Neuronal stem cell (in vitro differentiated cells): ENCODE measurements around the gene HDDC3.

Experiments
- DNase-seq: peaks from one replicate; pipeline ENCODE4 v3.0.0-alpha.2; 2013; ENCODE audit warnings: low spot score
- H2AFZ ChIP-seq: one replicate; pipeline ENCODE4 v1.6.1; 2013; ENCODE audit warnings: mild to moderate bottlenecking, low read length, inconsistent platforms
- H2AK5ac ChIP-seq: 2 replicates; pipeline ENCODE4 v1.6.1; 2013; ENCODE audit warnings: low read depth, mild to moderate bottlenecking, inconsistent platforms, low read length, moderate library complexity, mixed read lengths
- H2BK120ac ChIP-seq: 2 replicates; pipeline ENCODE4 v1.6.1; 2013; ENCODE audit warnings: low read depth, mild to moderate bottlenecking, inconsistent platforms, low read length, moderate library complexity, mixed read lengths
- H2BK12ac ChIP-seq: one replicate; pipeline ENCODE4 v1.6.1; 2013; ENCODE audit warnings: low read length, inconsistent platforms
- H2BK15ac ChIP-seq: 2 replicates; pipeline ENCODE4 v1.6.1; 2013; ENCODE audit warnings: mild to moderate bottlenecking, low read length, inconsistent platforms, mixed read lengths
- H2BK5ac ChIP-seq: one replicate; pipeline ENCODE4 v1.6.1; 2013; ENCODE audit warnings: inconsistent platforms, mild to moderate bottlenecking, low read length, moderate library complexity
- H3K14ac ChIP-seq: one replicate; pipeline ENCODE4 v1.6.1; 2013; ENCODE audit warnings: low read length, inconsistent platforms
- H3K18ac ChIP-seq: 2 replicates; pipeline ENCODE4 v1.6.1; 2013; ENCODE audit warnings: low read length, inconsistent platforms
- H3K23ac ChIP-seq: 2 replicates; pipeline ENCODE4 v1.6.1; 2013; ENCODE audit warnings: low read depth, mild to moderate bottlenecking, mixed read lengths, low read length, inconsistent platforms; ENCODE audit not compliant: poor library complexity
- H3K27ac ChIP-seq: replicated peaks from 3 replicates; pipeline ENCODE4 v1.5.1; 2013; ENCODE audit warnings: low read length, inconsistent platforms
- H3K27me3 ChIP-seq, 3 experiments: 2 replicates each; pipeline ENCODE4 v1.6.1; 2013; ENCODE audit warnings: low read length in 3 of 3, mild to moderate bottlenecking in 2 of 3, inconsistent platforms in 1 of 3, low read depth in 1 of 3, mixed read lengths in 1 of 3, moderate library complexity in 1 of 3; ENCODE audit not compliant: control insufficient read depth in 3 of 3, insufficient read depth in 3 of 3
- H3K36me3 ChIP-seq, 2 donors: replicated peaks in 1 of 2; 2 replicates each; pipeline ENCODE4 v1.6.1; 2013; ENCODE audit warnings: low read length in 2 of 2; ENCODE audit not compliant: control insufficient read depth in 2 of 2, insufficient read depth in 2 of 2
- H3K4ac ChIP-seq: 2 replicates; pipeline ENCODE4 v1.6.1; 2013; ENCODE audit warnings: inconsistent platforms, mild to moderate bottlenecking, low read length, moderate library complexity
- H3K4me1 ChIP-seq, 2 donors: 1 replicate in 1 of 2; 2 replicates in 1 of 2; pipeline ENCODE4 v1.6.1; 2013; ENCODE audit warnings: low read length in 2 of 2, low read depth in 1 of 2; ENCODE audit not compliant: control insufficient read depth in 2 of 2, insufficient read depth in 1 of 2
- H3K4me2 ChIP-seq: one replicate; pipeline ENCODE4 v1.6.1; 2013; ENCODE audit warnings: mild to moderate bottlenecking, low read length, inconsistent platforms; ENCODE audit not compliant: insufficient read depth, poor library complexity, severe bottlenecking
- H3K4me3 ChIP-seq, 2 donors: 2 replicates each; pipeline ENCODE4 v1.5.1; 2013; ENCODE audit warnings: low read length in 2 of 2, mild to moderate bottlenecking in 2 of 2, inconsistent platforms in 1 of 2, moderate library complexity in 1 of 2
- H3K79me1 ChIP-seq: one replicate; pipeline ENCODE4 v1.6.1; 2013; ENCODE audit warnings: low read depth, mild to moderate bottlenecking, inconsistent platforms, low read length, moderate library complexity
- H3K9ac ChIP-seq: one replicate; pipeline ENCODE4 v1.6.1; 2013; ENCODE audit warnings: mild to moderate bottlenecking, low read depth, low read length, inconsistent platforms; ENCODE audit not compliant: poor library complexity
- H3K9me3 ChIP-seq, 2 donors: replicated peaks in 1 of 2; 2 replicates each; pipeline versions ENCODE3 to v1.6.1; 2013; ENCODE audit warnings: low read length in 2 of 2, mild to moderate bottlenecking in 2 of 2, inconsistent platforms in 1 of 2, low read depth in 1 of 2, mixed read lengths in 1 of 2, moderate library complexity in 1 of 2; ENCODE audit not compliant: control insufficient read depth in 2 of 2, insufficient read depth in 1 of 2
- H4K8ac ChIP-seq: one replicate; pipeline ENCODE4 v1.6.1; 2013; ENCODE audit warnings: low read depth, mild to moderate bottlenecking, inconsistent platforms, low read length, moderate library complexity
- H4K91ac ChIP-seq: one replicate; pipeline ENCODE4 v1.6.1; 2013; ENCODE audit warnings: low read length, low read depth, mild to moderate bottlenecking, inconsistent platforms; ENCODE audit not compliant: poor library complexity
- WGBS, 2 donors: extraction: QIAGEN DNeasy Blood & Tissue Kit; methylation state at CpG; one replicate each; pipeline ENCODE4 v1.1.7; 2013; ENCODE audit warnings: missing lambda C conversion rate in 2 of 2, mixed read lengths in 1 of 2; ENCODE audit not compliant: insufficient read length in 2 of 2, insufficient replicate concordance in 1 of 2; ENCODE audit errors: extremely low coverage in 2 of 2; 5-methylcytosine and 5-hydroxymethylcytosine counted together

Gene HDDC3

DNA sequence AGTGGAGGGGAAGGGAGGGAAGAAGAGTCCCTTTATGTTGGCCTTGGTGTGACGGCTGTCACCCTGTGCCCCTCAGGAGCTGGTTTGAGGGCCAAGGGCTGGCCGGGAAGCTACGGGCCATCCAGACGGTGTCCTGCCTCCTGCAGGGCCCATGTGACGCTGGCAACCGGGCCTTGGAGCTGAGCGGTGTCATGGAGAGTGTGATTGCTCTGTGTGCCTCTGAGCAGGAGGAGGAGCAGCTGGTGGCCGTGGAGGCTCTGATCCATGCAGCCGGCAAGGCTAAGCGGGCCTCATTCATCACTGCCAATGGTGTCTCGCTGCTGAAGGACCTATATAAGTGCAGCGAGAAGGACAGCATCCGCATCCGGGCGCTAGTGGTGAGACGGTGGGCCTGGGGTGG, 14.2 kb upstream of the HDDC3 start:
- H3K9me3 ChIP-seq: no peaks in the 10 kb centered on the region
- peak overlapping the region; percentile 70 for H3K9ac ChIP-seq
- H3K27ac ChIP-seq: no peak overlapping the region
- H2AFZ ChIP-seq: no peak overlapping the region
- no peak overlapping the region for H2BK12ac ChIP-seq
- H3K4me1 ChIP-seq: no peaks in the 10 kb centered on the region
- H3K18ac ChIP-seq: no peak overlapping the region
- no peak for DNase-seq
- no peak overlapping the region for H2BK120ac ChIP-seq
- WGBS, 2 donors: no CpG with 5 or more reads among the region's 16 CpGs
- no peak overlapping the region for H2BK5ac ChIP-seq
- no peak overlapping the region for H4K91ac ChIP-seq
- H3K4me3 ChIP-seq: no peak overlapping the region
- peak overlapping the region; percentile 17 for H4K8ac ChIP-seq
- peaks cover 58 to 90% of the 10 kb centered on the region in 2 donors for H3K36me3 ChIP-seq
- H3K23ac ChIP-seq: peak overlapping the region; percentile 95
- no peaks in the 10 kb centered on the region for H3K27me3 ChIP-seq
- no peak overlapping the region for H2AK5ac ChIP-seq
- H3K14ac ChIP-seq: no peak overlapping the region
- no peak overlapping the region for H3K4me2 ChIP-seq
- H3K4ac ChIP-seq: no peak overlapping the region
- peaks cover 1% of the 10 kb centered on the region for H3K79me1 ChIP-seq
- no peak overlapping the region for H2BK15ac ChIP-seq

DNA sequence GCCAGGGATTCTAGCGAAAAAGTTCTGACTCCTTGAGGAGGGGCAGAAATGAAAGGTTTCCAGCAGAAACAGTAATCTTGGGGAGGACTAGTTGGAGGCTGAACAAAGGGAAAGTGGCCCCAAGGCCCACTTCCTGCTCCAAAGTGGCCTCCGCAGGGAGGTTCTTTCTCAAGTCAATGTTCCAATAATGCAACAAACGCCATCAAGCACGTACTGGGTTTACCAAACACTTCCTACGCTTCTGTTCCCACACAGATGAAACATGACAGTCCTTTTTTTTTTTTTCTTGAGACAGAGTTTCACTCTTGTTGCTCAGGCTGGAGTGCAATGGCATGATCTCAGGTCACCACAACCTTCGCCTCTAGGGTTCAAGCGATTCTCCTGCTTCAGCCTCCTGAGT, 12.7 kb upstream of the HDDC3 start:
- H3K4me3 ChIP-seq: no peak overlapping the region
- no peak for DNase-seq
- H2BK15ac ChIP-seq: no peak overlapping the region
- H3K23ac ChIP-seq: no peak overlapping the region
- H3K14ac ChIP-seq: no peak overlapping the region
- H3K79me1 ChIP-seq: peaks cover under 1% of the 10 kb centered on the region
- H3K27me3 ChIP-seq: no peaks in the 10 kb centered on the region
- no peak overlapping the region for H2AK5ac ChIP-seq
- peaks cover 60 to 90% of the 10 kb centered on the region in 2 donors for H3K36me3 ChIP-seq
- no peak overlapping the region for H3K18ac ChIP-seq
- H3K4ac ChIP-seq: no peak overlapping the region
- no peak overlapping the region for H3K4me2 ChIP-seq
- no peak overlapping the region for H2BK12ac ChIP-seq
- no peaks in the 10 kb centered on the region for H3K9me3 ChIP-seq
- WGBS, 2 donors: no CpG with 5 or more reads among the region's 7 CpGs
- no peak overlapping the region for H4K8ac ChIP-seq
- H3K4me1 ChIP-seq: no peaks in the 10 kb centered on the region
- no peak overlapping the region for H2AFZ ChIP-seq
- no peak overlapping the region for H4K91ac ChIP-seq
- H3K9ac ChIP-seq: no peak overlapping the region
- H2BK120ac ChIP-seq: no peak overlapping the region
- no peak overlapping the region for H2BK5ac ChIP-seq
- no peak overlapping the region for H3K27ac ChIP-seq

GRCh38 chr15:90942354-90943120, 10.2 kb upstream of the HDDC3 start:
- WGBS, 2 donors: no CpG with 5 or more reads among the region's 12 CpGs
- Histone ChIP-seq H3K18ac (no peak overlapping the region), H2BK15ac (no peak overlapping the region), H3K23ac (no peak overlapping the region), H3K79me1 (no peaks in the 10 kb centered on the region), H3K4me1 (no peaks in the 10 kb centered on the region), H3K36me3 (peaks cover 53 to 90% of the 10 kb centered on the region in 2 donors), H3K4ac (no peak overlapping the region), H3K4me3 (no peak overlapping the region), H3K9me3 (no peaks in the 10 kb centered on the region), H3K14ac (no peak overlapping the region), H2BK12ac (no peak overlapping the region), H3K9ac (no peak overlapping the region), H3K27ac (no peak overlapping the region), H3K27me3 (no peaks in the 10 kb centered on the region), H4K8ac (no peak overlapping the region), H3K4me2 (no peak overlapping the region), H2AFZ (no peak overlapping the region), H2BK120ac (no peak overlapping the region), H4K91ac (no peak overlapping the region), H2AK5ac (no peak overlapping the region), H2BK5ac (no peak overlapping the region)
- no peak for DNase-seq

DNA sequence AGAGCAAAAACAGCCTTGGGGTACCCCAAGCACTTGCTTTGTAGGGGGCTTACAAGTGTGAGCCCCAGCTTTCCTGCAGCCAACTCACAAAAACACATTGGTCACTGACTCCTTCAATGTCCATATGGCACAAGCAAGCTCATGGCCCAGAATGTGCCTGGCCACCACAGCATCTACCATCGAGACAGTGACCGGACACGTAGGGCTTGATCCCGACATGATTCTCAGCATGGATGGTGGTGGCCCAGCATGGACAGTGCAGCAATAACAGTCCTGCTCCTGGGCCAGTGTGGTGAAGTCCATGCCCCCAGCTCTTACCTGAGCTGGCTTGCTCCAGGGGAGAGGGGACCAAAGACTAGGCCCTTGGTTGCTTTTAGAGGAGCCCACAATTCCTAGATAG, 8.7 kb upstream of the HDDC3 start:
- no peak overlapping the region for H2BK5ac ChIP-seq
- H3K14ac ChIP-seq: no peak overlapping the region
- no peak overlapping the region for H3K18ac ChIP-seq
- no peak overlapping the region for H2BK120ac ChIP-seq
- no peak overlapping the region for H2BK15ac ChIP-seq
- H3K79me1 ChIP-seq: no peaks in the 10 kb centered on the region
- no CpG with 5 or more reads among the region's 4 CpGs for WGBS, 2 donors
- peak overlapping the region in 1 of 2 donors; percentile 26 for H3K4me3 ChIP-seq
- H3K36me3 ChIP-seq: peaks cover 41 to 87% of the 10 kb centered on the region in 2 donors
- no peak overlapping the region for H4K91ac ChIP-seq
- H3K9ac ChIP-seq: no peak overlapping the region
- H2BK12ac ChIP-seq: no peak overlapping the region
- H2AFZ ChIP-seq: no peak overlapping the region
- H3K23ac ChIP-seq: no peak overlapping the region
- no peak overlapping the region for H3K27ac ChIP-seq
- no peak overlapping the region for H3K4ac ChIP-seq
- no peaks in the 10 kb centered on the region for H3K27me3 ChIP-seq
- no peak for DNase-seq
- no peaks in the 10 kb centered on the region for H3K9me3 ChIP-seq
- no peak overlapping the region for H4K8ac ChIP-seq
- H2AK5ac ChIP-seq: no peak overlapping the region
- H3K4me1 ChIP-seq: peaks cover 3 to 4% of the 10 kb centered on the region in 2 donors
- H3K4me2 ChIP-seq: no peak overlapping the region
